Neural progenitor cell (in vitro differentiated cells): ENCODE results near the gene TLCD3B. TPM values are rescaled to one million over a fixed set of nuclear protein-coding genes. Genes with fewer than 3 reads are reported as not detected.

Experiments
- DNase-seq: peaks from one replicate; pipeline ENCODE4 v3.0.0-alpha.2; 2016; ENCODE audit warnings: low spot score
- H2AFZ ChIP-seq: fragments of 200-600 bp; sonication (generic); replicated peaks from 2 replicates; pipeline ENCODE4 v1.6.1; 2016; ENCODE audit warnings: antibody characterized with exemption
- H3F3A ChIP-seq: fragments of 200-600 bp; sonication (generic); 2 replicates; pipeline ENCODE4 v1.6.1; 2016; ENCODE audit warnings: antibody characterized with exemption, low read depth
- H3K27ac ChIP-seq: fragments of 200-600 bp; sonication (generic); 2 replicates; pipeline ENCODE4 v1.5.1; 2016; ENCODE audit warnings: mild to moderate bottlenecking
- H3K27me3 ChIP-seq: fragments of 200-600 bp; sonication (generic); 2 replicates; pipeline ENCODE4 v1.6.1; 2016; ENCODE audit warnings: mild to moderate bottlenecking, moderate library complexity
- H3K36me3 ChIP-seq: fragments of 200-600 bp; sonication (generic); 2 replicates; pipeline ENCODE4 v1.5.1; 2016
- H3K4me1 ChIP-seq: fragments of 200-600 bp; sonication (generic); 2 replicates; pipeline ENCODE4 v1.6.1; 2016; ENCODE audit warnings: mixed run types
- H3K4me2 ChIP-seq: fragments of 200-600 bp; sonication (generic); 2 replicates; pipeline ENCODE4 v1.6.1; 2016
- H3K4me3 ChIP-seq: fragments of 200-600 bp; sonication (generic); 2 replicates; pipeline ENCODE4 v1.5.1; 2016
- H3K79me2 ChIP-seq: fragments of 200-600 bp; sonication (generic); 2 replicates; pipeline ENCODE4 v1.6.1; 2016; ENCODE audit warnings: low read depth
- H3K9ac ChIP-seq: fragments of 200-600 bp; sonication (generic); 2 replicates; pipeline ENCODE4 v1.6.1; 2016
- H3K9me3 ChIP-seq: fragments of 200-600 bp; sonication (generic); 2 replicates; pipeline ENCODE4 v1.5.1; 2016; ENCODE audit warnings: low read depth
- H4K20me1 ChIP-seq: fragments of 200-600 bp; sonication (generic); 2 replicates; pipeline ENCODE4 v1.6.1; 2016; ENCODE audit warnings: low read depth
- H3K27ac Mint-ChIP-seq: 3 replicates; pipeline ENCODE4 v1.8.0; 2021; ENCODE audit warnings: mixed read lengths
- H3K27me3 Mint-ChIP-seq: 2 replicates; pipeline ENCODE4 v1.8.0; 2022; ENCODE audit warnings: low read depth, mild to moderate bottlenecking, inconsistent platforms, moderate library complexity, mixed read lengths; ENCODE audit not compliant: insufficient read depth
- H3K36me3 Mint-ChIP-seq: 3 replicates; pipeline ENCODE4 v1.8.0; 2021; ENCODE audit warnings: mixed read lengths
- H3K4me1 Mint-ChIP-seq: 3 replicates; pipeline ENCODE4 v1.8.0; 2021; ENCODE audit warnings: mixed read lengths
- H3K4me3 Mint-ChIP-seq: 3 replicates; pipeline ENCODE4 v1.8.0; 2021; ENCODE audit warnings: mild to moderate bottlenecking, moderate library complexity, mixed read lengths
- H3K9me3 Mint-ChIP-seq: 3 replicates; pipeline ENCODE4 v1.8.0; 2020; ENCODE audit warnings: mixed read lengths
- EZH2 ChIP-seq: fragments of 200-600 bp; sonication (generic); IDR thresholded peaks from 2 replicates; pipeline ENCODE4 v1.6.1; 2017; ENCODE audit warnings: antibody characterized with exemption, mild to moderate bottlenecking, moderate library complexity
- EZH2phosphoT487 ChIP-seq: fragments of 200-600 bp; sonication (generic); IDR thresholded peaks from 2 replicates; pipeline ENCODE4 v1.6.1; 2017; ENCODE audit warnings: antibody characterized with exemption
- total RNA-seq: library from RNA; depleted of rRNA; stranded (reverse); fragments of >200 nt; gene quantifications from 2 replicates; pipeline ENCODE4 v1.2.3, GENCODE V29; 2015; ENCODE audit warnings: low replicate concordance
- TF ChIP-seq, protein P1 (sequence below): fragments of 200-600 bp; sonication (generic); IDR thresholded peaks from 2 replicates; pipeline ENCODE4 v1.5.1; 2017; ENCODE audit warnings: antibody characterized with exemption, mild to moderate bottlenecking

Gene TLCD3B
- total RNA-seq, 1 donor from 2014 or later: 2.4 TPM

DNA sequence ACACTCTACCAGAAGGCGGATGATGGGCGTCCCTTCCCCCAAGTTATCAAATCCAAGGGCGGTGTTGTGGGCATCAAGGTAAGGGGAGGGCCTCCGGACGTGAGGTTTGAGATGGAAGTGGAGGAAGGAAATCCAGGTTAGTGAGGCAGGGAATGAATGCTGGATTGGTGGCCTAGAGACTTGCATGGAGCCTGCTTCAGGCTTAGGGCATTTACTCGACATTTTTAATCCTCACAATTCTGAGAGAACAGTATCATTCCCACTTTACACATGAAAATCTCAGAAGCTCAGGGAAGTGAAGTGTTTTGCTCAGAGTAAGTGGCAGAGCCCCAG is 36.5 kb upstream of the TLCD3B start:
- H3K36me3 Mint-ChIP-seq: peaks cover 37% of the 10 kb centered on the region
- H3K4me3 ChIP-seq: peak overlapping the region; percentile 92
- peaks cover 65% of the 10 kb centered on the region for H3K79me2 ChIP-seq
- H3K9ac ChIP-seq: no peak overlapping the region
- no peaks in the 10 kb centered on the region for H3K9me3 Mint-ChIP-seq
- H3K4me1 Mint-ChIP-seq: peaks cover 43% of the 10 kb centered on the region
- peaks cover 54% of the 10 kb centered on the region for H4K20me1 ChIP-seq
- H3F3A ChIP-seq: peaks cover 69% of the 10 kb centered on the region
- H3K27me3 ChIP-seq: no peaks in the 10 kb centered on the region
- H3K4me2 ChIP-seq: peak overlapping the region; percentile 86
- TF ChIP-seq, protein P1, sequence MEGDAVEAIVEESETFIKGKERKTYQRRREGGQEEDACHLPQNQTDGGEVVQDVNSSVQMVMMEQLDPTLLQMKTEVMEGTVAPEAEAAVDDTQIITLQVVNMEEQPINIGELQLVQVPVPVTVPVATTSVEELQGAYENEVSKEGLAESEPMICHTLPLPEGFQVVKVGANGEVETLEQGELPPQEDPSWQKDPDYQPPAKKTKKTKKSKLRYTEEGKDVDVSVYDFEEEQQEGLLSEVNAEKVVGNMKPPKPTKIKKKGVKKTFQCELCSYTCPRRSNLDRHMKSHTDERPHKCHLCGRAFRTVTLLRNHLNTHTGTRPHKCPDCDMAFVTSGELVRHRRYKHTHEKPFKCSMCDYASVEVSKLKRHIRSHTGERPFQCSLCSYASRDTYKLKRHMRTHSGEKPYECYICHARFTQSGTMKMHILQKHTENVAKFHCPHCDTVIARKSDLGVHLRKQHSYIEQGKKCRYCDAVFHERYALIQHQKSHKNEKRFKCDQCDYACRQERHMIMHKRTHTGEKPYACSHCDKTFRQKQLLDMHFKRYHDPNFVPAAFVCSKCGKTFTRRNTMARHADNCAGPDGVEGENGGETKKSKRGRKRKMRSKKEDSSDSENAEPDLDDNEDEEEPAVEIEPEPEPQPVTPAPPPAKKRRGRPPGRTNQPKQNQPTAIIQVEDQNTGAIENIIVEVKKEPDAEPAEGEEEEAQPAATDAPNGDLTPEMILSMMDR: no peak
- TF ChIP-seq EZH2phosphoT487 (no peak), EZH2 (no peak)
- H3K4me3 Mint-ChIP-seq: peak overlapping the region; percentile 96
- no peaks in the 10 kb centered on the region for H3K9me3 ChIP-seq
- H2AFZ ChIP-seq: no peak overlapping the region
- no peak overlapping the region for H3K27ac ChIP-seq
- peaks cover 6% of the 10 kb centered on the region for H3K27me3 Mint-ChIP-seq
- H3K4me1 ChIP-seq: peaks cover 27% of the 10 kb centered on the region
- H3K27ac Mint-ChIP-seq: no peak overlapping the region
- DNase-seq: no peak
- H3K36me3 ChIP-seq: peaks cover 13% of the 10 kb centered on the region

GRCh38 chr16:30066761-30067583 is 35.9 kb upstream of the TLCD3B start:
- Mint-ChIP-seq H3K9me3 (no peaks in the 10 kb centered on the region), H3K36me3 (peaks cover 34% of the 10 kb centered on the region), H3K4me1 (peaks cover 43% of the 10 kb centered on the region), H3K27me3 (peaks cover 4% of the 10 kb centered on the region), H3K27ac (no peak overlapping the region), H3K4me3 (peak overlapping the region; percentile 96)
- H3K9me3 ChIP-seq: no peaks in the 10 kb centered on the region
- no peak overlapping the region for H3K27ac ChIP-seq
- no peaks in the 10 kb centered on the region for H3K27me3 ChIP-seq
- H3K4me3 ChIP-seq: peak overlapping the region; percentile 92
- peaks cover 65% of the 10 kb centered on the region for H3K79me2 ChIP-seq
- peaks cover 13% of the 10 kb centered on the region for H3K36me3 ChIP-seq
- peak overlapping the region; percentile 64 for H3K9ac ChIP-seq
- H3K4me1 ChIP-seq: peaks cover 27% of the 10 kb centered on the region
- H3K4me2 ChIP-seq: peak overlapping the region; percentile 86
- no peak for DNase-seq
- peaks cover 54% of the 10 kb centered on the region for H4K20me1 ChIP-seq
- peaks cover 63% of the 10 kb centered on the region for H3F3A ChIP-seq
- H2AFZ ChIP-seq: no peak overlapping the region
- no peak for TF ChIP-seq EZH2phosphoT487
- TF ChIP-seq, protein P1: no peak
- TF ChIP-seq EZH2: no peak

DNA sequence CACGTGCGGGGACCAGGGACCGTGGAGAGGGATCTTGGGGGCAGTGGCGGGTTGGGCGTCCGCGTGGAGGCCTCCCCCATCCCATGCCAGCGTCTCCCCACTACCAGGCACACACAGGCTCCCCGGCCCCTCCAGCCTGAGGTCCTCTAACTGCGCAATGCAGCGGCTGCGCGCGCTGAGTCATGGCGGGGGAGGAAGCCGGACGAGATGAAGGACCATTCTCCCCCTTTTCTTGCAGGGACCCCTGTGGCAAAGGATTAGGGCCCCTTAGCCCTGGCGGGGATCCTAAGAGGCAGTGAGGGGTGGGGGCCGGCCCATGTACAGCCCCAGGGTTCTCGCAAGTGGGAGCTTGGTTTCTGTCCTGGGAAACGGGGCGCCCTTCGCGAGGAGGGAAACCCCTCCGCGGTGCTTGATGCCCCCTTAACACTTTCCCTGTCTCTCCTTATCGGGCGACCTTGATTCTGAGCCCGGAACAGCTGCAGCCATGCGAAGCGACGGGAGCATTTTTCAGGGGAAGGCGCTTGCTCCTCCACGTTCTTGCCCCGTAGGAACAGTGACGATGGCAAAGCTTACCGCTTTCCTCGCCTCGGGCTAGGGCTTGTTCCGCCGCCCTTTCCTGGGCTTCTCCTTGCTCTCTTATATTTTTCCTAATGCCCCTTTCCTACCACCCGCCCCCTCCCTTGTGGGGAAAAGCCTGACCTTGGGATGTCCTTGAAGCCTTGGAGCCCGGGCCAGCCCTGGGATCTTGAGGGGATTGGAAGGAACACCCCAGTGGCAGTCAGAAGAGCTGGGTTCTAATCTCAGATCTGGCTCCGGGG is 35.1 kb upstream of the TLCD3B start:
- Mint-ChIP-seq H3K27me3 (peaks cover 4% of the 10 kb centered on the region), H3K27ac (peak overlapping the region; percentile 72), H3K4me3 (peak overlapping the region; percentile 96), H3K9me3 (no peaks in the 10 kb centered on the region), H3K36me3 (peaks cover 29% of the 10 kb centered on the region), H3K4me1 (peaks cover 44% of the 10 kb centered on the region)
- TF ChIP-seq, protein P1: no peak
- TF ChIP-seq EZH2: no peak
- TF ChIP-seq EZH2phosphoT487: no peak
- peak; percentile 58 for DNase-seq
- no peak overlapping the region for H3K27ac ChIP-seq
- peaks cover 65% of the 10 kb centered on the region for H3K79me2 ChIP-seq
- peaks cover 28% of the 10 kb centered on the region for H3K4me1 ChIP-seq
- no peak overlapping the region for H2AFZ ChIP-seq
- H4K20me1 ChIP-seq: peaks cover 48% of the 10 kb centered on the region
- H3K27me3 ChIP-seq: no peaks in the 10 kb centered on the region
- peaks cover 56% of the 10 kb centered on the region for H3F3A ChIP-seq
- H3K4me3 ChIP-seq: peak overlapping the region; percentile 92
- peak overlapping the region; percentile 86 for H3K4me2 ChIP-seq
- peaks cover 13% of the 10 kb centered on the region for H3K36me3 ChIP-seq
- peak overlapping the region; percentile 64 for H3K9ac ChIP-seq
- no peaks in the 10 kb centered on the region for H3K9me3 ChIP-seq
